Stimulated activated CD4-positive, alpha-beta T cell treated with anti-CD3 and anti-CD28 coated beads, Interleukin-12 subunit alpha, Interleukin-12 subunit beta, amount 100 ng/mL, for 24 hours (primary cell): ENCODE data around the gene KRT75.
"Not testable (repeated sequence)": the region's sequence is repeated elsewhere in the genome, so short reads cannot be mapped to it uniquely, and the experiment has no call there.

Experiments
- DNase-seq, 2 experiments: peaks; one replicate each; pipeline ENCODE4 v3.0.0-alpha.2; 2020; ENCODE audit warnings: low read depth in 2 of 2

Gene KRT75

DNA sequence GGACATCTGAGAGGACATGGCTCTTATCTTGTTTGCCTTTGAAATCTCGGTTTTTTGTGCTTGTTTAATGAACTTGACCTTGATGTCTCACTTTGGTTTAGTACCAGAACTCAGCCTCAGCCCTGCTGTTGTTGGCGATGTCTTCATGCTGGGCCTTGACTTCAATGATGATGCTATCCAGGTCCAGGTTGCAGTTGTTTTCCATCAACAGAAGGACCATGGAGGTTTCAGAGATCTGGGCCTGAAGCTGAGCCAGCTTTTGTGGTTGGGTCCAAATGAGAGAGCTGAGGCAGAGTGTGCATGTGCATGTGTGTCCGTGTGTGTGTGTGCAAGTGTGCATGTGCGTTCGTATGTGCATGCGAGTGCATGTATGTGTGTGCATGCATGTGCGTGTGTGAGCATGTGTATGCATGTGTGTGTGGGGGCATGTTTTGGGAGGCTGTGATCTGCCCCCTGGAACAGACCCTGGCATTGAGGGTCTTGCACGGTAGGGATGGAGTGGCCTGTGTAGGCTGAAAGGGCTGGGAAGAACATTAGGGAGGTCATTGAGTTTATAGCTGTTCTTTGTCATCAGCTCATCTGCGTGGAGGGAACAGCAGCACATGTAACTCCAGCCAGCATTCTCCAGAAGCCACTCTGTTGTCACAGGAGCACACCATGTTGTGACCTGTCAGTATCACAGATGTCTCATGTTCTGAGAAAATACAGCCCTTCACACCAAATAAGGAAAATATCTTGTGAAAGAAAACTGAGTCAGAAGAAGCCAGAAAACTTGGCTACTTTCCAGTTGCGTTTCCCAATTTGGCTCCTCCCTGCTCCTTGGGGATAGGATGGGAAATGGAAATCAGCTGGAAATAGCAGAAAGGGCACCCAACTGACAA lies 18.1 kb downstream of the KRT75 start:
- no peak for DNase-seq

DNA sequence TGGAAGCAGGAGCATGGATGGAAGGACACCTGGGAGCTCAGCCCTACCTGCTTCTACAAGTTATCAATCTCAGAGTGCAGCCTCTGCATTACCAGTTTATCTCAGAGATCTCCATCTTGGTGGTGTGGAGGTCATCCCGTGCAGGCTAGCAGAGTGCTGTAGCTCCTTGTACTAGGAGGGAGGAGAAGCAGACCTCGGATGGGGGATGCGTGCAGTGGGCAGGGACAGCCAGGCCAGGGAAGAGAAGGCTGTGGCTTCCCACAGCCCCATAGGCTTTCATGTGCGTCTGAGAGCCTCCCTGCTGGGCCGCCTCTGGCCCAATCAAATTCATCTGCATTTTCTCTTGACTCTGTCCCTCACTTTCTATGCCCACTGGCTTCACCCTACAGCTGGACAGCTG lies 19.2 kb downstream of the KRT75 start:
- DNase-seq, result no peak

DNA sequence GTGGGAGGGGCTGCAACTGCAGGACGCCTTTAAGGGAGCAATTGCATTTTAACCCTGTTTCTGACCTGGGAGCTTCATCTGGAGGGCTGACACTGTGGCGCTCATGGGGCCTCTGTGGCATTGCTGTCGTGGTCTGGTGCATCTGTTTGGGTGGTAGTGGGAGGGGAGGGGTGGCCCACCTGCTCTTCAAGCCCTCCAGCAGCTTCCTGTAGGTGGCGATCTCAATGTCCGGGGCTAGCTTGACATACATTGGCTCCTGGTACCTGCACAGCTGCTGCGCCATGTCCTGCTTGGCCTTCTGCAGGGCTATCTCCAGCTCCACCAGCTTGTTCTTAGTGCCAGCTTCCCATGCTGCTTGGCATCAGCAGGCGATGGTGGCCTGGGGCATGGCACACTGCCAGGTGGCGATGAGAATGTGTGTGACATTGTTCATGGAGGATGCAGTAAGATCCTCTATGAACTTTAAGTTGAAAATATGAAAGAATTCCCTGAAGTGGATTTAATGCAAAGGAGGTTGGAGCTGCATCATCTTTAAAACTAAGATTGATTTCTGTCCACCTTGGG lies 20.3 kb downstream of the KRT75 start:
- DNase-seq, result no peak

DNA sequence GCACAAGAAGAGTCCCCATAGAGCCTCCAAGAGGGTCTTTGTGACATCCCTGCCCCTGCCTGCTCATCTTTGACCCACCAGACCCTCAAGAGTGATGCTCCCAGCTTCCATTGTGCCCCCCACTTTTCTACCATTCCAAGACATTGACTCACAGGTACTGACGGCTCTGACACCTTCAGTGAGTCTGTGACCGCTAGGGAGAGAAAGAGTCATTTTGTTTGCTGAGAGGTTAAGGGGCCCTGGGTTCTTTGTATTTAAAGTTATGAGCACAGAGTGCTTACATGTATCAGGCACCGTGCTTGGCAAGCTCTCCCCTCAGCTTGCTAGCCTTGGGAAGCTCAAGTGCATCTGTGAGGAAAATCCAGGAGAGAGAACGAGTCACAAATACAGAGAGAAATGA lies 21.0 kb downstream of the KRT75 start:
- no peak for DNase-seq

DNA sequence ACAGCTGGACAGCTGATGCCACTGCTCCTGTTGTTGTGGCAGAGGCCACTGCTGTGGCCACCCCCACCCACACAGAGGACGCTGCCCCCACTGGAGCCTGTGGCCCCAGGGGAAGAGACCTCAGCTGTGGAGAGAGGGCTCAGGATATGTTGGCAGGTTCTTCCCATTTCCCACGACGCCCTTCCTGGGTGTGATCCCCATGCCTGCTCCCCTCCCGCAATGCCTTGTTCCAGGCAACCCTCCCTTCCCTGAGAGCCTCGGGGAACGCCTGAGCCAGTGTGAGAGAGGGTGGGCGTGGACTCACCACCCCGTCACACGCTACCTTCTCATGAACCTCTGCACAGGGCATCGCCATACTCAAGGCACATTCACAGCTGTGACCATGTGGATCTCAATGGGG lies 22.4 kb downstream of the KRT75 start:
- DNase-seq, result no peak

DNA sequence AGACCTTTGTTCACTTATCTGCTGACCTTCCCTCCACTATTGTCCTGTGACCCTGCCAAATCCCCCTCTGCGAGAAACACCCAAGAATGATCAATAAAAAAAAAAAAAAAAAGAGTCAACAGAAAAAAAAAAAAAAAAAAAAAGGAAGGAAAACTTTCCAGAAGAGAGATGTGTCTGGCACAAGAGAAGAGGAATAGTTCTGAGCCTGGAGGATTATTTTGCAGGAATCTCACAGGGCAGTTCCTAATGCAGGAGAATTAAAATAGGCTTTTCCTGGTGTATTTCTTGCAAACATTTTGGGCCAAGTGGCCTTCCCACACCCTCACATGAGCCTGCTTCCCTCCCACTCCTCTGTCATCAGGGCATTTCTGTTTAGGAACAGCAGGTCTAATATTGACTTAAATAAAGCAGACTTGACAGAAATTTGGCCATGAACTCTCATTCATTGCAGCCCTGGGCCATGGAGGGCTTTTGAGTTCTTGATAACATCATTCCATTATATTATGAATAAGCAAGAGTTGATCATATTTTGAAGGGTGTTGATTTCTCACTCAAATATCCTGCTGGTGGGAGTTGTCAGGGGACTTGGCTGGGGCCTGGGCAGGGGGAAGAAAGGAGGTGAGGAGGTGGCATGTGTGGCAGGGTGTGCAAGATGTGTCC lies 23.5 kb downstream of the KRT75 start:
- DNase-seq, result not testable (repeated sequence)

DNA sequence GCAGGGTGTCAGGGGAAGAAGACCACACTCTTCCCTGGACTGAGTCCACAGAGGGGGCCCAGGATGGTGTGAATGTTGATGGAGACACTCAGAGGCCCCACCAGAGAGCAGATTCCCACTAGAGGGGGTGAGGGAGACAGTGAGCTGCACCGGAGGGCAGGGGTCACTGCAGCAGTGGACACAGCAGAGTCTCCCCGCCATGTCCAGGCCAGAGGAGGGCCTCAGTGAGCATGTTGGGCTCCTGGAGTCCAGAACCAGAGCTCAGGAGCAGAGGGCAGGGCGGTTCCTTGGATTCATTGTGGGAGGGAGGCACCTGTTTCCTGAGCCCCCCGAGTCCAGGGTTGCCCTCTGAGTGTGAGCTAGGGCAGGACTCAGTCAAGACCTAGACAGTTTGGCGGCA lies 26.3 kb downstream of the KRT75 start:
- no peak for DNase-seq

DNA sequence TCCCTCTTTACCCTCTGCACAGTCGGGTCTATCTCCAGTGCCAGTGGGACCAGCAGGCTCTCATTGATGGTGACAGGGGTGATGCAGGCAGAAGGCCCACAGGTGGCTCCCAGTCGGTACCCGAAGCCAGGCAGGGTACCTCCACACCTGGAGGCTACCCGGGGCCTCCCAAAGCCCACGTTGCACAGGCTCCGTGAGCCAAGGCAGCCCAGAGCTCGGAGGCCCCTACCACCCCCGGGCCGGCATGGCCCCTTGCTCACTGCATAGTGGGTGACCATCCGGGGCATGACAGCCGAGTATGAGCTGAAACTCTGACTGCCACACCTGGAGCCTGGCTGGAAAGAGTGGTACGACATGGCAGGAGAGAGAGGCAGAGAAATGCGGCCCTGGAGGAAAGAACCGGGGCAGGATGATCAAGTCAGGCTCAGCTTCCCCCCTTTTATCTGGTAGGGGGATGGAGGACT lies 28.2 kb downstream of the KRT75 start, which contains the start of gene KRT82:
Gene KRT82 (minus strand): TSS at position 414 of the 464 bp plus-strand sequence. CDS start 58 bp downstream, at position 356.
- no peak for DNase-seq

DNA sequence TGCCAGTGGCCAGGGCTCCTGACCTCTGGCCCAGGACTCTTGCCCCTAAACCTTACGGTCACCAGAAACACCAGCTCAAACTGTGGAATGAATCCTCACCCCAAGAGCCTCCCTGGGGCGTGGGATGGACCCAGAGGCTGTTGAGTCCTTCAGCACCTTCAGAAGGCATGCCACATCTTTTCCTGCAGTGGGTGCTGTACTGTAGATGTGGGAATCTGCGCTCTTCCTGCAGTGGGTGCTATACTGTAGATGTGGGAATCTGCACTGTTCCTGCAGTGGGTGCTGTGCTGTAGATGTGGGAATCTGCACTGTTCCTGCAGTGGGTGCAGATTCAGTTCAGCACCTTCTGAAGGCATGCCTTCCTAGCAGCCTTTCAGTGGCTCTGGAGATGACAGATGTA lies 29.2 kb downstream of the KRT75 start:
- no peak for DNase-seq

DNA sequence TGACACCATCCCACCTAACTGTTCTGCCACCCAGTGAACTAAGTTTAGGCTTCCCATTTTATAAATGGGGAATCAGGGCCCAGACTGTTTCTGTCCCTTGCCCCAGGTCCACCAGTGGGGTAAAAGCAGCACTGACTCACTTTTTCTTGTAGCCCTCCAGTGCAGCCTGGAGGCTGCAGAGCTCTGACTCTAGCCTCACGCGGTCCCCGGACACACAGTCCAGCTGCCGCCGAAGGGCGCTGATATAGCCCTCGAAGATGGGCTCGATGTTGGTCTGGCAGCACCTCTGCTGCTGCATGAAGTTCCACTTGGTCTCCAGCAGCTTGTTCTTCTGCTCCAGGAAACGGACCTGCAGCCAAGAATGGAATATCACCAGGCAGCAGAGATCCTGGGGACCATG lies 30.6 kb downstream of the KRT75 start:
- no peak for DNase-seq

DNA sequence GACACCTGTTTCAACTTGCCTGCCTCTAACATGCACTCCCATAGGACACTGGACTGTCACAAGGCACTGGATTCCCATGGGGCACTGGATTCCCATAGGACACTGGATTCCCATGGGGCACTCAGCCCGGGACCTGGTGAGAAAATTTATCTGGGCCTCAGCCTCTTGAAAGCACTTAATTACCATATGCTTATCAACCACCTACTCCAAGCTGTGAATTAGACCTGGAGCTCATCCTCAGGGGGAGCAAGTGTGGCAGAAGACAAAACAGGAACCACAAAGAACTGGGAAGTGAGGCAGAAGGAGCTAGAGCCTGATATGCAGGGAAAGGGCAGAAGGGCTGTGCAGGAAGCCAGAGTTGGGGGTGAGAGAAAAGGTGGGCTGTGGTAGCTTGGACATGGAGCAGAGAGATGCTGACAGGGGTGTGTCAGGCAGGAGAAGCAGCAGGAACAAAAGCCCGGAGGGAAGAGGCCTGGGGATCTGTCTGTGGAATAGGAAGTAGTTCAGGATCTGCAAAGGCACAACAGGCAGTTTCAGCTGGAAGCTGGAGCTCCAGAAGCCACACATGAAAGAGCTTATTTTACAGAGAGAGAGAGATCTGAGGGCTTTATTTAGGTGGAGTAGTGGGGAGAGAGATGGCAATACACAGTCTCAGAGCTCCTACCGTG lies 31.2 kb downstream of the KRT75 start:
- no peak for DNase-seq

DNA sequence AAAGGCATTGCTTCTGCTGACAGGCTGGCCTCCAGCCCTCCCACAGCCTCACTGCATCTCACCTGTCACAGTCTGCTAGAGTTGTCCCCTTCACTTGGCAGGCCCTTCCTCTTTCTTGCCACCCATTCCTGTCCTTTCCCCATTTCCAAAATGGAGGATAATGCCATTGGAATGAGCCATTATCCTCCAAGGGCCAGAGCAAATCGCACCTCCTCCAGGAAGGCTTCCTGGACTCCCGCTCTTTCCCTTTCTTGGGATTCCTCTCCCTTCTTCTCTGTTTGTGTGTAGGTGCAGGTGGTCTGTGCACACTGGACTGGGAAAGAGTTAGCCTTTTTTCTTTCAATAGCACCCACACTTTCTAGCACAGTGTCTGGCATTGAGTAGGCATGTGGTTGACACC lies 31.8 kb downstream of the KRT75 start:
- DNase-seq, result no peak

DNA sequence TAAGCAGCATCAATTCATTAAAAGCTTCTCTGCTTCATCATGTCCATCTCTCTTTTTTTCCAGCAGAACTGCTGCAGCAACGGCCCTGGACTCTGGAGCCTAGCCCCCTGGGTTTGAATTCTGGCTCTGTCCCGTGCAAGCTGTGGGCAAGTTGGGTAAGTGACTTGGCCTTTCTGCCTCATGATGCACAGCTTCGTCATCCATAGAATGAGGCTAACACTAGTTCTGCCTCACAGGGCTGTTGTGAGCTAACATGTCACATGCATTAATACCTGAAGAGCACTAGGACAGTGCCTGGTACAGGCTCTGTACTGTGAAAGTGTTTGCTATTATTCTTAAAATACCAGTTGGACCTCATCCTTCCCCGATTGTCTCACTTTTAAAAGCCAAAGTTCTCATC lies 32.2 kb downstream of the KRT75 start:
- DNase-seq, result no peak

DNA sequence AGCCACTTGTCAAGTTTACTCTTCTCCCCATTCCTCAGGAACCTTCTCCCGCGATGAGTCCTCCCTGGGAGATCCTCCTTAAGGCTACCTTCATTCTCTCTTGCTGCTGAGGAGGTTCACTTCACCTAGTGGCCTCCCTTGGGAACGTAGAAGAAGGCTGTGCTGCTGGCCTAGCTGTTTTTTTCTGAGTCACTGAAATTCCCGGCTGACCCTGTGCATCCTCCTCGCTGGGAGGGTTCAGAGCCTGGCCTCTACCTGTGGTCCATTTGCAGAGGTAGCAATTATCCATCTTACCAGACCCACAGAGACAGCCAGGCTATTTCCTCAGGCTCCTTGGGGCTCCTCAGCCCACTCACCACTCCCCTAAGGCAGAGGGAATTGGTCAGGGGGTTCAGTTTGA lies 32.6 kb downstream of the KRT75 start:
- DNase-seq, result no peak

DNA sequence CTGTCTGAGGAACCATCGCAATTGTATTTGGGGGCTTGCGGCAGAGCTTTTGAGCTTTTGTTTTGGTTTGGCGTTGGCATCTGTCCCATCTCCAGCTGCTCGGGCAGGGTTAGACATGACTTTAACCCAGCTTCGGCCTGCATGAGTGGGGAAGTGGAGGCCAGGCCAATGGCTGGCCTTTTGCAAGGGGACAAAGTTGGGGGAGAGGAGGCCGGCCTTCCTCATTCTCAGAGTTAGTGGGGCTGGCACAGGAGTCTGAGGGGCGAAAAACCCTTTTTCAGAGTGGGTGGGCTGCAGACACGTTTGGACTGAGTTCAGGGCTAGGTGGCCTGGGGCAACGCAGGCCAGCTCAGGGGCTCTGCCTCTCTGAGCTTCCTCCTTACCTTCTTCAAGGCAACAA lies 33.3 kb downstream of the KRT75 start:
- no peak for DNase-seq

DNA sequence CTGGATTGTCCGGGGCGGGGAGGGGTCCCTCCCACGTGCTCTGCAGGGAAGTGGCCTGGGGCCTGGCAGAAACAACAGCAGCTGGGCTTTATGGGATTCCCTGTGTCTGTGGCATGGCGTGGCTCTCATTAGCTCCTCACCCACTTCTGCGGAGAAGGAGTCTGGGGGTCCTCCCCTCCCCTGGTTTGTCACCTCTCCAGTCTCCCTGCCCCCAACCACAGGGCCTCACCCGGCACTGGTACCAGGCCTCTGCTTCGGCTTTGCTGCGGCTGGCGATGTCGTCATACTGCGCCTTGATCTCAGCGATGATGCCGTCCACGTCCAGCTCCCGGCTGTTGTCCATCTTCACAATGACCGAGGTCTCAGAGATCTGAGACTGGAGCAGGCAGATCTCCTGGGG lies 34.4 kb downstream of the KRT75 start:
- DNase-seq, result no peak

DNA sequence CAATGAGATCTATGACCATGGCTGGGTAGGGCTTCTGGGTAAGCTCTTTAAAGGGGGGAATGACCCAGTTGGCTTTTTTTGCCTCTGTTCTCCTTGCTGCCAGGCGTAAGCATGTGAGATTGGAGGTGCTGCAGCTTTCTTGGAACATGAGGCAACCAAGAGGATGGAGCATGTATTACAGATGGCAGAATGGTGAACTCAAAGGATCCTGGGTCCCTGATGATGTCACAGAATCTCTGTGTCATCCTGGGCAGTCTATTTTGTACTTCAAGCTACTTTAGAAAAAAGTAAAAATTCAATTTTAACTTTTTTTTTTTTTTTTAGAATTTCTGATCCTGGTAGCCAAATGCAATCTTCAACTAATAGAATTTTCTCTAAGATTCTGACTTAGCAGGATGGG lies 36.0 kb downstream of the KRT75 start:
- DNase-seq, result no peak

DNA sequence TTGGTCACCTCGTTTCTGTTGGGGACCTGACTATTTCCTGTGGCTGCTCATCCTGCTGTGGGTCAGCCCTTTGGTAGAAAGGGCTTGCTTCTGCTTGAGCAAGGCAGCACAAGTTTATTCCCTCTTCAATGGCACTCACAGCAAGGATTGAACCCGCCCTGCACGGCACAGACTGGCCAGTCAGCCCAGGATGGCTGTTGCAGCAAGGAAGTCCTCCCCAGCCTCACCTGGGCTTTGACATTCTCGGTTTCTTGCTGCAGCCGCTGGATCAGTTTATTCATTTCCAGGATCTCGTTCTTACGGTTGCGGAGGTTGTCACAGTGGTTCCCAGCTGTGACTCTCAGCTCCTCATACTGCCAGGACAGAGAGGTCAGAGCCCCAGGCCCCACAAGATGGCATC lies 37.5 kb downstream of the KRT75 start:
- DNase-seq, result no peak

DNA sequence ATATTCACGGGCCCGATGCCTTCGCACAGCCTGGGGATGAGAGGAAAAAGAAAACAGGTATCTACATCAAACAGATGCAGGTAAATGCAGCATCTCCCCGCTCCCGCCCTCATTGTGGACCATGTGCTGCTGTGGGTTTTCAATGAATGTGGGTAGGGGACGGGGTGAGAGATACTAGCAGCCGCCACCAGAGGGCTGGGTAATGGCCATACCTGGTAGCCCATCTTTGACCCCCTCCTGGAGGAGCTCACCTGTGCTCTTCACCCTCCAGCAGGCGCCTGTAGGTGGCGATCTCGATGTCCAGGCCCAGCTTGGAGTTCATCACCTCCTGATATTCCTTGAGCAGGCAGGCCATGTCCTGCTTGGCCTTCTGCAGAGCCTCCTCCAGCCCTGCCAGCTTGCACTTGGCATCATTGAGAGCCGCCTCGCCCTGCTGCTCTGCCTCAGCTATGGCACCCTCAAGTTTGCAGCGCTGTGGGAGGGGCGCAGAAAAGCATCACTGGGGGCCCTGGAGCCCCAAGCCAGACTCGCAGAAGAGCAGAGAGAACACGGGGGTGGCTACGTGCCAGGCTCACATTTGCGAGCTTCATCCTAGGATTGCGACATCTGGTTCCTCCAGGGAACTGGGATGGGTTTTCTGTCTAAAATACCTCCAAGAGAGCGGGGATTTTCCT lies 38.3 kb downstream of the KRT75 start:
- DNase-seq, result no peak

DNA sequence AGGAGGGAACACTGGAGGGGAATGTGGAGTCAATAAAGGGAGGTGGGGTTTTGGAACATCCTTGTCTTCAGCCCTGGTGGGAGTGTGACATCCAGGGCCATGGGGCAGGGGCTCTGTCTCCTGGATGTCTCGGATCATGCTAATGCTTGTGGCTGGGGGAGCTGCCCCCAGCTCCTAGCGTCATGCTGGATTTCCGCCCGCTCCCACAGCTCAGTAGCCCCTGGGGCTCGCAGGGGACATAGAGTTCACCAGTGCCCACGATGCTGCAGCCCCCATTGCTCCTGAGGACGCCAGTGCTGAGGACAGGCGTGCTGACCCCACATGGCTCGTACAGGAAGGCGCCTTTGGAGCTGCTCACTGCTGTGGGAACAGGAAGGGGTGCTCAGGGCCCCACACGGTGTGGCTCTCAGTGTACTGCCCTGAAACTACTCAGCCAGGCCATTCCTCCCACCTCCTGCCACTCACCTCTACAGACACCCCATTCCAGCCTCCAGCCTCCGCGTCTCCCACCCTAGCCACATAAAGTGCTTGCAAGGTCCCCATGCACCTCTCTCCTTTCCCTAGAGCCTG lies 39.2 kb downstream of the KRT75 start:
- DNase-seq, result no peak

DNA sequence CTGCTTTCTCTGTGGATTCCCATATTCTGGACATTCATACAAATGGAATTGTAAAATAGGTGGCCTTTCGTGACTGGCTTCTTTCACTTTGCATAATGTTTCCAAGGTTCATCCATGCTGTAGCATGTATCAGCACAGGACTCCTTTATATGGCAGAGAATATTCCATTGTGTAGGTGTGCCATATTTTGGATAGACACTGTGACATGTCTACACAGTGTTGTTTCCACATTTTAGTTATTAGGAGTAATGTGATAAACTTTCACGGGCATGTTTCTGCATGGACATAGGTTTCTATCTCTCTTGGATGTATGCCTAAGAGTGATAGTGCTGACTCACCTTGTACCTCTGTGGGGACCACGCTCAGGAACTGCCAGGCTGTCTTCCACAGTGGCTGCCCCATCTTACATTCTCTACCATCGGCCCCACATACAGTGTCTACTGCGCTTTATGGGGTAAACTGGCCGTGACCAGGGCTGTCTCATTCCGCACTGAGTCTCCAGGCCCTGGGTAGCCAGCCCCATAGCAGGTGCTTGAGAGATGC lies 41.6 kb downstream of the KRT75 start:
- no peak for DNase-seq
